H9 (cell line): ENCODE measurements around the gene BACH2. TPM values are rescaled to one million over a fixed set of nuclear protein-coding genes. Genes with fewer than 3 reads are reported as not detected.

Experiments used
- DNase-seq: peaks from one replicate; pipeline ENCODE4 v3.0.0-alpha.2; 2017
- H2AFZ ChIP-seq: one replicate; pipeline ENCODE4 v1.6.1; 2013; ENCODE audit warnings: mild to moderate bottlenecking, low read length, control low read depth, moderate library complexity
- H2AK5ac ChIP-seq: 2 replicates; pipeline ENCODE4 v1.6.1; 2013; ENCODE audit warnings: low read length, control low read depth, mixed read lengths; ENCODE audit not compliant: insufficient read length
- H2BK120ac ChIP-seq: one replicate; pipeline ENCODE4 v1.6.1; 2013; ENCODE audit warnings: low read depth, mild to moderate bottlenecking, low read length, control low read depth, inconsistent platforms; ENCODE audit not compliant: poor library complexity, severe bottlenecking
- H2BK12ac ChIP-seq: 2 replicates; pipeline ENCODE4 v1.6.1; 2013; ENCODE audit warnings: low read length, control low read depth, mixed read lengths, low read depth; ENCODE audit not compliant: insufficient read length
- H2BK15ac ChIP-seq: 2 replicates; pipeline ENCODE4 v1.6.1; 2013; ENCODE audit warnings: low read depth, low read length, control low read depth
- H2BK20ac ChIP-seq: one replicate; pipeline ENCODE4 v1.6.1; 2013; ENCODE audit warnings: low read depth, mild to moderate bottlenecking, low read length, control low read depth, inconsistent platforms; ENCODE audit not compliant: poor library complexity, severe bottlenecking
- H2BK5ac ChIP-seq: 2 replicates; pipeline ENCODE4 v1.6.1; 2013; ENCODE audit warnings: low read length, control low read depth, mixed read lengths; ENCODE audit not compliant: insufficient read length
- H3K14ac ChIP-seq: 2 replicates; pipeline ENCODE4 v1.6.1; 2013; ENCODE audit warnings: low read length, control low read depth; ENCODE audit not compliant: insufficient read depth
- H3K18ac ChIP-seq: 2 replicates; pipeline ENCODE4 v1.6.1; 2013; ENCODE audit warnings: low read depth, mild to moderate bottlenecking, mixed read lengths, low read length, control low read depth; ENCODE audit not compliant: insufficient read length
- H3K23ac ChIP-seq: 2 replicates; pipeline ENCODE4 v1.6.1; 2013; ENCODE audit warnings: low read length, control low read depth, mixed read lengths, low read depth; ENCODE audit not compliant: insufficient read length
- H3K23me2 ChIP-seq: 2 replicates; pipeline ENCODE4 v1.6.1; 2013; ENCODE audit warnings: low read depth, mild to moderate bottlenecking, mixed read lengths, low read length, control low read depth; ENCODE audit not compliant: insufficient read length, poor library complexity, severe bottlenecking
- H3K27ac ChIP-seq: 2 replicates; pipeline ENCODE4 v1.5.1; 2013; ENCODE audit warnings: low read length, control low read depth, mixed read lengths, low read depth; ENCODE audit not compliant: insufficient read length
- H3K27me3 ChIP-seq: 2 replicates; pipeline ENCODE4 v1.6.1; 2013; ENCODE audit warnings: low read length, control low read depth, inconsistent platforms; ENCODE audit not compliant: insufficient read depth
- H3K4ac ChIP-seq: 2 replicates; pipeline ENCODE4 v1.6.1; 2013; ENCODE audit warnings: low read depth, mild to moderate bottlenecking, control low read depth, inconsistent platforms, low read length, moderate library complexity
- H3K4me1 ChIP-seq: 2 replicates; pipeline ENCODE4 v1.6.1; 2013; ENCODE audit warnings: low read length, control low read depth, inconsistent platforms; ENCODE audit not compliant: insufficient read depth
- H3K4me2 ChIP-seq: 2 replicates; pipeline ENCODE4 v1.6.1; 2013; ENCODE audit warnings: low read length, control low read depth, mixed read lengths; ENCODE audit not compliant: insufficient read length, insufficient read depth
- H3K56ac ChIP-seq: 2 replicates; pipeline ENCODE4 v1.6.1; 2013; ENCODE audit warnings: low read depth, mild to moderate bottlenecking, mixed read lengths, low read length, control low read depth; ENCODE audit not compliant: insufficient read length
- H3K79me1 ChIP-seq: 2 replicates; pipeline ENCODE4 v1.6.1; 2013; ENCODE audit warnings: low read depth, mild to moderate bottlenecking, moderate library complexity, low read length, control low read depth, inconsistent platforms; ENCODE audit not compliant: insufficient read depth, poor library complexity, severe bottlenecking
- H3K79me2 ChIP-seq: 2 replicates; pipeline ENCODE4 v1.6.1; 2013; ENCODE audit warnings: low read length, control low read depth, inconsistent platforms; ENCODE audit not compliant: insufficient read depth
- H3K9ac ChIP-seq: 2 replicates; pipeline ENCODE4 v1.6.1; 2013; ENCODE audit warnings: low read length, control low read depth, mixed read lengths; ENCODE audit not compliant: insufficient read length; ENCODE audit errors: extremely low read depth
- H3K9me3 ChIP-seq: one replicate; pipeline ENCODE4 v1.6.1; 2013; ENCODE audit warnings: low read depth, low read length, inconsistent platforms; ENCODE audit not compliant: control insufficient read depth
- H3T11ph ChIP-seq: one replicate; pipeline ENCODE4 v1.6.1; 2013; ENCODE audit warnings: mild to moderate bottlenecking, low read length, control low read depth, inconsistent platforms
- H4K20me1 ChIP-seq: one replicate; pipeline ENCODE4 v1.6.1; 2013; ENCODE audit not compliant: control insufficient read depth, insufficient read length, insufficient read depth
- H4K5ac ChIP-seq: 2 replicates; pipeline ENCODE4 v1.6.1; 2013; ENCODE audit warnings: low read depth, mild to moderate bottlenecking, mixed read lengths, low read length, control low read depth; ENCODE audit not compliant: insufficient read length
- H4K8ac ChIP-seq: replicated peaks from 2 replicates; pipeline ENCODE4 v1.6.1; 2013; ENCODE audit warnings: low read length, control low read depth, mixed read lengths, low read depth; ENCODE audit not compliant: insufficient read length
- H4K91ac ChIP-seq: 2 replicates; pipeline ENCODE4 v1.6.1; 2013; ENCODE audit warnings: low read depth, mild to moderate bottlenecking, moderate library complexity, mixed read lengths, low read length, control low read depth; ENCODE audit not compliant: insufficient read length
- H3K27ac Mint-ChIP-seq, 3 experiments: 2 replicates in 2 of 3; 3 replicates in 1 of 3; pipeline ENCODE4 v1.8.0; 2020 to 2021; ENCODE audit warnings: mixed read lengths in 3 of 3, mild to moderate bottlenecking in 1 of 3, moderate library complexity in 1 of 3
- H3K27me3 Mint-ChIP-seq: 2 replicates; pipeline ENCODE4 v1.8.0; 2021; ENCODE audit warnings: low read depth, mild to moderate bottlenecking, moderate library complexity, mixed read lengths
- H3K36me3 Mint-ChIP-seq, 3 experiments: 2 replicates in 2 of 3; 3 replicates in 1 of 3; pipeline ENCODE4 v1.8.0; 2020 to 2021; ENCODE audit warnings: low read depth in 3 of 3, mixed read lengths in 3 of 3; ENCODE audit not compliant: insufficient read depth in 1 of 3
- H3K4me1 Mint-ChIP-seq, 2 experiments: 2 replicates each; pipeline ENCODE4 v1.8.0; 2020; ENCODE audit warnings: mixed read lengths in 2 of 2
- H3K4me3 Mint-ChIP-seq, 2 experiments: 2 replicates in 1 of 2; 3 replicates in 1 of 2; pipeline ENCODE4 v1.8.0; 2020 to 2021; ENCODE audit warnings: mild to moderate bottlenecking in 2 of 2, mixed read lengths in 2 of 2, moderate library complexity in 1 of 2
- H3K9me3 Mint-ChIP-seq, 2 experiments: 2 replicates in 1 of 2; 3 replicates in 1 of 2; pipeline ENCODE4 v1.8.0; 2020; ENCODE audit warnings: mild to moderate bottlenecking in 2 of 2, mixed read lengths in 2 of 2, moderate library complexity in 1 of 2
- WGBS: extraction: QIAGEN DNeasy Blood & Tissue Kit; methylation state at CpG from one replicate; pipeline ENCODE4 v1.1.7; 2013; ENCODE audit warnings: missing lambda C conversion rate, low lambda C conversion rate, mixed read lengths; ENCODE audit not compliant: insufficient read length; ENCODE audit errors: extremely low coverage; 5-methylcytosine and 5-hydroxymethylcytosine counted together
- total RNA-seq: library from RNA; stranded (reverse); gene quantifications from 2 replicates; pipeline ENCODE4 v1.2.1, GENCODE V29; 2021
- TF ChIP-seq, protein P1 (sequence below): fragments of 200-600 bp; sonication (generic); conservative IDR thresholded peaks from 3 replicates; pipeline ENCODE4 v1.8.0; 2021; ENCODE audit warnings: antibody characterized with exemption, mild to moderate bottlenecking

Gene BACH2
- total RNA-seq, 1 experiment from 2014 or later = 2.0 TPM

DNA sequence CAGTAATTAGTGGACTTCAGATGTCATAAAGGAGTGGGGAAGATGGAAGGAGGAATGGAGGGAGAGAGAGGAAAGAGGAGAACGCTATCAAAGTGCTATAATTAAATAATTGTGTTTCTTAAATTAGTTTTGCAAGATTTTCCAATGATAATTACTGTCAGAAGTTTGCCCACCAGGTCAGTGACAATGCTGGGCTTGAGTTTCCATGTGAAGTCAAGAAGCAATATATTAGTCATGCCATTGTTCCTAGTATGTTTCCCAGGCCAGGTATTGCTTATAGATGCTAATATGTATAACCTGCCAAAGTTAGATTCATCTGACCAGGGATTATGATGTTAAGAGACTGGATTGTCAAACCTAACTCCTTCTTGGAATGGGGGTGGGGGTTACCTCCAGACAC is 270.4 kb downstream of the BACH2 start:
- Histone ChIP-seq H2BK5ac (no peak overlapping the region), H2BK12ac (no peak overlapping the region), H3K9ac (no peak overlapping the region), H3K4me1 (no peaks in the 10 kb centered on the region), H3K14ac (no peak overlapping the region), H3K27me3 (no peaks in the 10 kb centered on the region), H3K23ac (no peak overlapping the region), H2AFZ (no peak overlapping the region), H4K20me1 (no peaks in the 10 kb centered on the region), H3K79me1 (no peaks in the 10 kb centered on the region), H3K9me3 (no peaks in the 10 kb centered on the region), H2AK5ac (no peak overlapping the region), H3K79me2 (no peaks in the 10 kb centered on the region), H3K4ac (no peak overlapping the region), H3T11ph (no peak overlapping the region), H2BK120ac (no peak overlapping the region), H3K4me2 (no peak overlapping the region), H2BK15ac (no peak overlapping the region), H3K27ac (no peak overlapping the region), H3K18ac (no peak overlapping the region), H3K23me2 (no peaks in the 10 kb centered on the region), H3K56ac (no peak overlapping the region), H4K91ac (no peak overlapping the region), H4K5ac (no peak overlapping the region), H4K8ac (no peak overlapping the region), H2BK20ac (no peak overlapping the region)
- H3K36me3 Mint-ChIP-seq = no peaks in the 10 kb centered on the region
- no peak for DNase-seq
- H3K9me3 Mint-ChIP-seq = no peaks in the 10 kb centered on the region
- no peak overlapping the region for H3K4me3 Mint-ChIP-seq
- TF ChIP-seq, protein P1, sequence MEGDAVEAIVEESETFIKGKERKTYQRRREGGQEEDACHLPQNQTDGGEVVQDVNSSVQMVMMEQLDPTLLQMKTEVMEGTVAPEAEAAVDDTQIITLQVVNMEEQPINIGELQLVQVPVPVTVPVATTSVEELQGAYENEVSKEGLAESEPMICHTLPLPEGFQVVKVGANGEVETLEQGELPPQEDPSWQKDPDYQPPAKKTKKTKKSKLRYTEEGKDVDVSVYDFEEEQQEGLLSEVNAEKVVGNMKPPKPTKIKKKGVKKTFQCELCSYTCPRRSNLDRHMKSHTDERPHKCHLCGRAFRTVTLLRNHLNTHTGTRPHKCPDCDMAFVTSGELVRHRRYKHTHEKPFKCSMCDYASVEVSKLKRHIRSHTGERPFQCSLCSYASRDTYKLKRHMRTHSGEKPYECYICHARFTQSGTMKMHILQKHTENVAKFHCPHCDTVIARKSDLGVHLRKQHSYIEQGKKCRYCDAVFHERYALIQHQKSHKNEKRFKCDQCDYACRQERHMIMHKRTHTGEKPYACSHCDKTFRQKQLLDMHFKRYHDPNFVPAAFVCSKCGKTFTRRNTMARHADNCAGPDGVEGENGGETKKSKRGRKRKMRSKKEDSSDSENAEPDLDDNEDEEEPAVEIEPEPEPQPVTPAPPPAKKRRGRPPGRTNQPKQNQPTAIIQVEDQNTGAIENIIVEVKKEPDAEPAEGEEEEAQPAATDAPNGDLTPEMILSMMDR = no peak
- peaks cover 7 to 8% of the 10 kb centered on the region in 2 experiments for H3K4me1 Mint-ChIP-seq
- WGBS = no CpG with 5 or more reads among the region's 1 CpG
- H3K27ac Mint-ChIP-seq = no peak overlapping the region
- peaks cover 1% of the 10 kb centered on the region; the same call in 1 of the 2 replicates for H3K27me3 Mint-ChIP-seq
